ENCODE results near the gene POU2AF2. TPM values are rescaled to one million over a fixed set of nuclear protein-coding genes. Genes with fewer than 3 reads are reported as not detected.
A peak's percentile ranks its signal among the peaks of the same experiment; 100 is the strongest.

The POU2AF2 gene
- total and polyA plus RNA-seq, 2 of the 8 experiments (the other 6 are each of a cell fraction or from before 2014, with no cell fraction given) = not detected

GRCh38 chr11:111334532-111335502, 89.3 kb downstream of the POU2AF2 start:
- Histone ChIP-seq H3K23me2 (ENCODE audit: low read depth, low read length) (no peaks in the 10 kb centered on the region), H3K9me3 (ENCODE audit: insufficient read depth in 2 of 2, low read depth in 1 of 2, low read length in 1 of 2) (no peaks in the 10 kb centered on the region), H3K18ac (ENCODE audit: extremely low read depth, low read length) (no peak overlapping the region; the same call in 1 of the 2 replicates), H3K56ac (replicated peaks; ENCODE audit: insufficient read length, low read depth, low read length) (no peak overlapping the region), H3K23ac (ENCODE audit: insufficient read length) (no peak overlapping the region), H4K5ac (ENCODE audit: insufficient read length, low read depth, low read length) (no peak overlapping the region), H3K27me3 (replicated peaks in 1 of 4; ENCODE audit: control insufficient read depth in 3 of 4, extremely low read depth in 1 of 4, insufficient read depth in 3 of 4, low read length in 3 of 4) (no peaks in the 10 kb centered on the region), H2BK5ac (ENCODE audit: low read depth, low read length) (no peak overlapping the region), H2BK12ac (ENCODE audit: low read depth, low read length) (no peak overlapping the region), H4K8ac (ENCODE audit: extremely low read depth, insufficient read depth, low read length) (no peak overlapping the region), H3K27ac (ENCODE audit: low read depth, low read length) (no peak overlapping the region), H2BK20ac (ENCODE audit: low read length) (no peak overlapping the region), H3K4ac (replicated peaks; ENCODE audit: insufficient read length, low read depth, low read length) (no peak overlapping the region), H3K79me2 (ENCODE audit: control insufficient read depth in 1 of 2, insufficient read depth in 2 of 2, low read length in 2 of 2) (no peaks in the 10 kb centered on the region), H2BK120ac (replicated peaks; ENCODE audit: low read depth, low read length) (no peak overlapping the region), H3K14ac (ENCODE audit: insufficient read length) (no peak overlapping the region), H3K9ac (replicated peaks in 1 of 4; ENCODE audit: extremely low read depth in 1 of 4, low read depth in 3 of 4, low read length in 3 of 4) (no peak overlapping the region), H3K79me1 (ENCODE audit: low read depth, low read length) (no peaks in the 10 kb centered on the region), H3K4me1 (replicated peaks in 1 of 4; ENCODE audit: control insufficient read depth in 3 of 4, insufficient read depth in 4 of 4, low read length in 3 of 4) (peaks cover 0 to 4% (median 1%) of the 10 kb centered on the region in 4 experiments; a peak in 2 of 7 replicates), H3K4me3 (ENCODE audit: extremely low read depth in 1 of 4, insufficient read depth in 2 of 4, low read depth in 3 of 4, low read length in 4 of 4) (no peak overlapping the region), H3K36me3 (ENCODE audit: control insufficient read depth in 2 of 4, insufficient read depth in 4 of 4, low read length in 3 of 4) (no peaks in the 10 kb centered on the region), H4K91ac (replicated peaks; ENCODE audit: insufficient read length, low read length) (no peak overlapping the region), H2BK15ac (ENCODE audit: low read length) (no peak overlapping the region), H2AFZ (ENCODE audit: low read length) (peak overlapping the region; percentile 29; the same call in 1 of the 2 replicates), H3K4me2 (ENCODE audit: insufficient read depth in 1 of 2, low read depth in 2 of 2, low read length in 2 of 2) (no peak overlapping the region), H4K20me1 (replicated peaks in 1 of 2; ENCODE audit: control insufficient read depth in 1 of 2, insufficient read depth in 2 of 2, low read length in 2 of 2) (no peaks in the 10 kb centered on the region), H2AK5ac (ENCODE audit: low read depth, low read length) (no peak overlapping the region)
- ChIA-PET POLR2A (ENCODE audit: partially characterized antibody) (interaction anchor here (0.9 to 1.4 kb wide), 2 partner anchors 16 to 38 kb away, joined by 3 read pairs; no protein-coding TSS in a partner anchor), CTCF (ENCODE audit: partially characterized antibody) (interaction anchor here (1.3 to 2.2 kb wide), 3 partner anchors 9 to 94 kb away, joined by 3 to 7 read pairs (median 3); no protein-coding TSS in a partner anchor)
- 86% methylated on average over 9 of the region's 9 CpGs; no CpG with 5 or more reads in 1 of the 2 experiments for WGBS, 2 experiments (ENCODE audit: extremely low coverage in 1 of 2, insufficient coverage in 1 of 2, insufficient read length in 1 of 2, insufficient replicate concordance in 2 of 2, low coverage in 1 of 2, low lambda C conversion rate in 2 of 2, missing lambda C conversion rate in 1 of 2)
- FAIRE-seq = no peak
- no peak for DNase-seq (ENCODE audit: low read depth in 1 of 2, low spot score in 2 of 2)
- no peak for TF ChIP-seq CHD1 (IDR thresholded peaks at IDR 0.05; ENCODE audit: low read depth, low read length)
- no peak for TF ChIP-seq ZNF274 (IDR thresholded peaks at IDR 0.05; ENCODE audit: borderline replicate concordance, extremely low read depth, low read length)
- no peak for TF ChIP-seq JUN (IDR thresholded peaks at IDR 0.05; ENCODE audit: low read depth, low read length)
- TF ChIP-seq KDM5A (IDR thresholded peaks at IDR 0.05; ENCODE audit: low read length) = no peak
- no peak for TF ChIP-seq CBX8 (IDR thresholded peaks at IDR 0.05; ENCODE audit: borderline replicate concordance, low read depth, low read length)
- no peak for TF ChIP-seq EGR1 (IDR thresholded peaks at IDR 0.05; ENCODE audit: borderline replicate concordance, low read depth, low read length)
- TF ChIP-seq ATF3 (IDR thresholded peaks at IDR 0.05; ENCODE audit: insufficient read depth, low read depth, low read length) = no peak
- no peak for TF ChIP-seq NRF1 (IDR thresholded peaks at IDR 0.05; ENCODE audit: low read depth, low read length)
- TF ChIP-seq POLR2A (IDR thresholded peaks at IDR 0.05; ENCODE audit: control extremely low read depth in 1 of 2, low read depth in 2 of 2, low read length in 2 of 2) = no peak
- TF ChIP-seq POLR2AphosphoS5 (IDR thresholded peaks at IDR 0.05; ENCODE audit: low read depth, low read length) = no peak
- TF ChIP-seq JUND (IDR thresholded peaks at IDR 0.05; ENCODE audit: low read length) = no peak
- no peak for TF ChIP-seq GABPA (IDR thresholded peaks at IDR 0.05; ENCODE audit: borderline replicate concordance, insufficient read depth, low read length)

Data from H1 (cell line).